GM12892 (cell line): Measurements from ENCODE around the gene DAGLA.

Experiments used
- POLR2A ChIP-seq: IDR thresholded peaks from 2 replicates; pipeline ENCODE4 v1.6.1; 2011; ENCODE audit warnings: low read depth, low read length, control low read depth
- POLR2AphosphoS5 ChIP-seq: IDR thresholded peaks from 2 replicates; pipeline ENCODE4 v1.6.1; 2011; ENCODE audit warnings: low read depth, low read length, control low read depth
- TAF1 ChIP-seq: IDR thresholded peaks from 2 replicates; pipeline ENCODE4 v1.6.1; 2011; ENCODE audit warnings: low read depth, mild to moderate bottlenecking, control low read depth, low read length, borderline replicate concordance

- TF ChIP-seq POLR2AphosphoS5 = no peak
- no peak for TF ChIP-seq POLR2A
- no peak for TF ChIP-seq TAF1
Measured at GRCh38 chr11:61693922-61694601, 13.9 kb downstream of the DAGLA start.
